ENCODE results near the gene GNAS.

The GNAS gene

GRCh38 chr20:58883241-58883691 lies 30.8 kb downstream of the GNAS start:
- DNase-seq = no peak

- DNase-seq = no peak
These were observed 32.5 kb downstream of the GNAS start for GRCh38 chr20:58884966-58885365.

DNA sequence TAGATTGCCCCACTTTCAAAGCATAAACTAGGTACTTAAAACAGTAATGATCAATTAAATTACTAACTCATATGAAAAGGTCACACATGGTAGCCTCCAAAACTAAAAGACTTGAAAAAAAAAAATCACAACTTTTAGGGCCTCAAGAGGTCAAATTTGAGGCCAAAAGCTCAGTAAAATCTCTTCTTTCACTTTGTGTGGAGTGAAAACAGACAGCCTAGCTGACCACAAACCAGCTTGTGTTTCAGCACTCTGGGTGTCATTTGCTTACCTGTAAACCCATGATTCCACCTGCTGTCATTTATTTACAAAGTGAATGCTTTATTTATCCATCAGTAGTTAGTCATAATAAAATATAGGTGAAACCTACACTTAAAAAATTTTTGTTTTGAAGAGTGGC lies 34.0 kb downstream of the GNAS start:
- no peak for DNase-seq

DNA sequence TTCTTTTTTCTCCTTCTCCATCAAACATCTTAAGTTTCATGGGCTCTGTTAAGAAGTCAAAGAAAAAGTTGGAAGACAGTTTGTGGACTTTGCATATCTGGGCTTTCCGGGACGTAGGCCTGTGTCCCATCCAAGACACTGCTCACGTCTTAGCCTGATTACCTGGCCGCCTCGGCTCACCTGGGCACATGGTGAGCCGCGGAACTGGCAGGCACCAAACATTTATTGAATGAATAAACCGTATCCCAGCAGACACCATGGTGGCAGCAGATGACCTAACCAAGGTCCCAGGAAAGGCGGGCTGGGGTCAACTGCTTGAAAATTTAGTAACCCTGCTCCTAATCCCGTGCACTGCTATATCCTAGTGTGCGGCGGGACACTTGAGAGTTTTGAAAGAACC lies 35.6 kb downstream of the GNAS start:
- no peak for DNase-seq

DNA sequence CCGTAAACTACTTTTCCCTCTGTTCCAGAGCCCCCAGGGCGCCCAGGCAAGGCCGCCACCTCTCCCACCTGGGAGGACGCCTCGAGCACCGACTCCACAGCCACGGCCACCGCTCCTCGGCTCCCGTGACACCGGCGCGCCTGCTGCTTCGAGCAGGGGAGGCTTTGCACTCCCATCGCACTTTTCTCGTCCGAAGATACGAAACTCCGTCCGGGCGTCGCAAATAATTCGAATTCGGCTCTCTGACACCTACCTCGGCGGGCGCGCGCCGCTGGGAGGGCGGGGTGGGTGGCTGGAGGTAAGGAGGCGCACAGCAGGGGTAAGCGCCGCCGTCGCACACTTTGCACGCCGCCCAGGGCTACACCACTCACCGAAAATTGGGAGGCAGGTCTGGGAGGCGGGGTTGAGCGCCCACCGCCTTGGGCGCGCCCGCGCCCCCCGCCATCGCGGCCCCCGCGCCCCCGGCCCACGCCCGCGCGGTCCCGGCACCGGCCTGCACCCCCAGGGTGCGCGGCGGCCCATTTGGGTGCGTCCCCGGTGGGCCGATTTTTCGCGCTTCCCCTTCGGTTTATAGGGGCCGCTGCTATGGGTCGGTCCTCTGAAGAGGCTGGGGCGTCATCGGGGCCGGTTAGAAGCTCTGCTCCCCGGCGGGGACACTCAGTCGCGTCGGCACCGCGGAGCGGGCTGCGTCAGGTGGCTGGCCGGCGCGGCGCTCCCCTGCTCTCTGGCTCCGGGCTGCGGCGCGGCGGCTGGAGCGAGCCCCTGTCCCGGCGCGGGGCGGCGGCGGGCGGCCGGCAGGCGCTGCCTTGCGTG lies 36.2 kb downstream of the GNAS start:
- peak; percentile 84 for DNase-seq

DNA sequence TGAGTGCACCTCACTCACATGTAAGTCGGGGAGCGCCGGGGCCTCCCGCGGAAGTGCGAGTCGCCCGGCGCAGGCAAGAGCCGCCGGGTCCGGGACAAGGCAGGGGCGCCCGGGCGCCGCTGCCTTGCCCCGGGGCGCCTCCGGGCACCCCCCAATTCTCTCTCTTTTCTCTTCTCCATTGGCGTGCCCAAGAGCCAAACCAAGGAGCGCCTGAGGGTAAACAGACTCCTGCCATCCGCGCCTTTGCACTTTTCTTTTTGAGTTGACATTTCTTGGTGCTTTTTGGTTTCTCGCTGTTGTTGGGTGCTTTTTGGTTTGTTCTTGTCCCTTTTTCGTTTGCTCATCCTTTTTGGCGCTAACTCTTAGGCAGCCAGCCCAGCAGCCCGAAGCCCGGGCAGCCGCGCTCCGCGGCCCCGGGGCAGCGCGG lies 36.8 kb downstream of the GNAS start:
- DNase-seq = no peak

DNA sequence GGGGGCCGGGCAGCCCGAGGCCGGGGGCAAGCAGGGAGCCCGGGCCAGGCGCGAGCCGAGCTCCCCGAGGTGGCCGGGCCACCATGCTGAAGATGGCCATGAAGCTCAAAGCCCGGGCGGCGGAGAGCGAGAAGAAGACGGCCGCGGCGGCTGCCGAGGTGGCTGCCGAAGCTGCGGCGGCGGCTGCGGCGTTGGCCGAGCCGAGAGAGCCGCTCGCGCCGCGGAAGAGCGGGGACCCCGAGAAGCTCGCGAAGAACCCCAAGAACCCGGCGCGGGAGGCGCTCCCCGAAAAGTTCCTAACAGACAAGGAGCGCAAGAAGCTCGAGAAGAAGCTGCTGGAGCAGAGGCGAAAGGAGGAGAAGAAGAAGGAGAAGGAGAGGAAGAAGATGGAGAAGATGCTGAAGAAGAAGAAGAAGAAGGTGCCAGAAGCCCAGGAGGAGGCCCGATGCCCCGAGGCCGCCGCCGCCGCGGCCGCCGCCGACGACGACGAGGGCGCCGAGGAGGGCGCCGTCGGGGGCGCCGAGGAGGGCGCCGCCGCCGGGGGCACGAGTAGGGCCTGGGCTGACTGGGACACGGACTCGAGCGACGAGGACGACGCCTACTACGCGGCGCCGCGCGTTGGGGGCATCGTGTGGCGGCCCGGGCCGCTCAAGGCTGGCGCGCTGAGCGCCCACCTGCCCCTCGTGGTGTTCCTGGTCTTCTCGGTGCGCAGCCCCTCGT lies 37.4 kb downstream of the GNAS start:
- peak; percentile 56 for DNase-seq

- DNase-seq = peak; percentile 76
These were observed 38.1 kb downstream of the GNAS start for GRCh38 chr20:58890518-58891085.

GRCh38 chr20:58891086-58891717 lies 38.7 kb downstream of the GNAS start:
- DNase-seq = peak; percentile 79

DNA sequence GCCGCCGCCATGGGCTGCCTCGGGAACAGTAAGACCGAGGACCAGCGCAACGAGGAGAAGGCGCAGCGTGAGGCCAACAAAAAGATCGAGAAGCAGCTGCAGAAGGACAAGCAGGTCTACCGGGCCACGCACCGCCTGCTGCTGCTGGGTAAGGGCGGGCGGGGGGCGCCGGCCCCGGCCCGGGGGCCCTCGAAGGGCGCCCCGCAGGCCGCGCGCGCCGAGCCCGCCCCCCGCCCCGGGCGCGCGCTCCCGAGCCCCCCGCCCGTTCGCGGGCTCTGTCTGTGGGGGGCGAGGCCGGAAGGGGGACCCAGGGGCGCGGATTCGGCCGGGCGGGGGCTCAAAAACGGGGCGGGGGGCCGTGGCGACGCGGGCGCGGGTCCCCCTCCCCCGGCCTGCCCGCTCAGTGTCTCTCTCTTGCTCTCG lies 39.2 kb downstream of the GNAS start:
- peak; percentile 49 for DNase-seq

DNA sequence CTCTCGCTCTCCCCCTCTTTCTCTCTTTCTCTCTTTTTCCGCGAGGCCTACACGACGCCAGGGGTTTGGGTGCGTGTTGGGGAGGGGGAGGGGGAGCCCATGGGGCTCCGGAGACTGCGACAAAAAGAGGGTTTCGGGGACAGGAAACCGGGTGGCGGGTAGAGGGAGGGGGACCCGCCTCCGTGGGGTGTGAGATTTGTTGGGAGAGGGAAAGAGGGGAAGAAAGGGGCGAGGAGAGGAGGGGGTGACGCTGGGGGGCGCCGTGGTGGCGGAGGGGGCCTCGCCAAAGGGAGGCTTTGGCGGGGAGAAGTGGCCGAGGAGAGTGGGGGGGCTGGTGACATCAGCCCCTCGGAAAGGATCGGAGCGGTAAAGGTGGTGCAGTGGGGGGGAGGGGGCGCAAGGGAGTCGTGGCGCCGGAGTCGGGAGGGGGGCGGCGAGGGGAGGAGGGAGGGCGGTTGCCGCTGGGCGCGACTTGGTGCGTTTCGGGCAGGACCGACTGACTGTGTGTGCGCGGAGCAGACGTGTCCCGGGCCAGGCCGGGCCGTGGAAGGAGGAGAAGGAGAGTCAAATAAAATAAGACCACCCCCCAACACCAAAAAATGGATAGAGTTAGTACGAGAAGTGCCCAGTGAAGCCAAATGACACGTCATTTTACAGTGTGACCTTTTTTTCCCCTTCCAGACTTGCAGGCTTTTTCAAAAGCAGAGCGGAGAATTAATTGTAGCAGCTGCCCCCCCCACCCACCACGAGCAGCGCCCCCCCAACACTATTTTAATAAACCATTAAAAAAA lies 39.8 kb downstream of the GNAS start:
- DNase-seq = peak; percentile 77

GRCh38 chr20:58892932-58893224 lies 40.4 kb downstream of the GNAS start:
- no peak for DNase-seq

DNA sequence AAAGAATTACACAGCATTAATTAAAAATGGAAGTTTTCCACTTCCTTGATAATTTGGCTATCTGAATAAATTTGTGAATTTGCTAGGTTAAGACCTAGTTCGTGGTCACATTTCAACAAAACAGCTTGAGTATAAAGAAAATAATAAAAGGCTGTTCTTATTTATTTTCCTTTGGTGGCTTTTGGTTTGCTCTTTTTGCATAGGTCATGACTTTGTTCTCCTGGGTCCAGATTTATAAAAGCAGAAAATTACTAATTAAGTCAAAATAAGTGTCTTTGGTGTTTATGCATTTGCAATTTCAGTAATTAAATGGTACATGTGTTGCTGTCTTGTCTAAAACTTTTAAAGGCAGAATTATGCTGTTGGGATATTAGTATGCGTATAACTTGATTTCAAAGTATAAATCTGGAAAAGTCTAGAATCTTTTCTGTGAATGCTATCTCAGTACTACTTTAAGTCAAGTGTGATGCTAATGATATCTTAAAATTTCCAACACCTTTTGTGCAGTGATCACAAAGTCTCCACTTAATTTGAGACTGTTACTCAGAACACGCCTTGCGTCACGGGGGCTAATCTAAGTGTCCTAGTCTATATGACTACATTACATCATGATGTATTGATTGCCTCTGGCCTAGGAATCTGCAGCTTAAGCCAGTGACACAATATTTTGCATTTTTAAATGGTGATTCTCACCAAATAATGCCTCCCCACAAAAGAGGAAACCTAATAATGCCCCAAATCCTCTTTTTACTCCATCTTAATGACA lies 41.0 kb downstream of the GNAS start:
- DNase-seq = peak; percentile 37

- DNase-seq = no peak
These were observed 42.3 kb downstream of the GNAS start for GRCh38 chr20:58894652-58895447.

DNA sequence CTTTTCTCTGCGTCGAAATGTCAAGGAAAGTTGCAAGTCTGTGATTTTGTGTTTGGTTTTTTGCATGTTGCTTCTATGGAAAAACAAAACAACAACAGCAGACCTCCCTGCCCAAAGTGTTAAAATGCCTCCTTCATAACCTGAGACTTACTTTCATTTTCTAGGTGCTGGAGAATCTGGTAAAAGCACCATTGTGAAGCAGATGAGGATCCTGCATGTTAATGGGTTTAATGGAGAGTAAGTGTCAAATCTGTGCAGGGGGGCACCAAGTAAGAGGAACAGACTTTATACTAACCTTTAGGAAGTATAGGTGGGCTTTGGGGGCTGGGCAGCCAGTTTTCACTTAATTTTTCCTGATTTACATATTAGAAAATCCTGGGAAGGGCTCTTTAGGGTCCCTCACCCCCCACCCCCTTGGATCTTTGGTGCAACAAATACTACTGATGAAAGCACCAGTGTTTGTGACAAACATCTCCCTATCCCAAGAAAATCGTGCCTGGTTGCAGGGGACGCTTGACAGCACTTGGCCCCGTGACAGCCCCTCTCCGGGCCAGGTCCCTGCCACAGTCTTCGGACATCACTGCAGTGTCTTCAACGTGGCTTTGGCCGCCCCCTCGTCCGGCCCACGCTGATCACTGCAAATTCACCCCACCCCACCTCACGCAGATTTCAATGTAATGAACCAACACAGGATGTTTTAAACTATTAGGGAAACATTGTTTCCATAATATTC lies 43.1 kb downstream of the GNAS start:
- DNase-seq = no peak

DNA sequence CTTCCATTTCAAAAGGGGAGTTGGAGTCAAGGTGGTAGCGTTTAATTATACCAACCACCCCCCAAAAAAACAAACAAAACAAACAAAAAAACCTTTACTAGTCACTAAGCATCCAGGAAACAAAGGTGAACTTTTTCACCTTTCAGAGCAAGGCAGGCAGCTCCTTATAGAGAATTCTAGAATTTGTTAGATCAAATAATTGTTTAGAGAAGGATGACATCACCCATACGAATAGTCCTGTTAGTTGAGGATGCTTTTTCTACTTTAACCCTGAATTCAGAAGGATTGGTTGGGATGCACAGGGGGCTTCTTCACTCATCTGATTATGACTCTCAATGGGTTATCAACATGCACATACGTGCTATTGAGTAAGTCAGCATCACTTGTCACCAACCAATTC lies 44.3 kb downstream of the GNAS start:
- DNase-seq = no peak

- DNase-seq = no peak
These were observed 45.0 kb downstream of the GNAS start for GRCh38 chr20:58897488-58897887.

- no peak for DNase-seq
These were observed 46.3 kb downstream of the GNAS start for GRCh38 chr20:58898629-58899408.

- no peak for DNase-seq
These were observed 47.0 kb downstream of the GNAS start for GRCh38 chr20:58899512-58899911.

GRCh38 chr20:58900397-58900796 lies 47.9 kb downstream of the GNAS start:
- DNase-seq = no peak

Measured in activated naive CD4-positive, alpha-beta T cell treated with anti-CD3 and anti-CD28 coated beads, Interleukin-2, amount 50 U/mL, for 16 hours (primary cell).